CD4-positive, alpha-beta T cell treated with Interleukin-4 for 1 hour (primary cell): Measurements from ENCODE around the gene ABCA1.
A peak's percentile ranks its signal among the peaks of the same experiment; 100 is the strongest.
"Not testable (repeated sequence)": the region's sequence is repeated elsewhere in the genome, so short reads cannot be mapped to it uniquely, and the experiment has no call there.

Experiments
- DNase-seq, 2 donors: peaks; one replicate each; pipeline ENCODE4 v3.0.0-alpha.2; 2020 to 2022

ABCA1 gene

GRCh38 chr9:104787306-104788015 is 140.5 kb downstream of the ABCA1 start:
- DNase-seq, result no peak

- no peak for DNase-seq
These were observed 141.7 kb downstream of the ABCA1 start for GRCh38 chr9:104786293-104786692.

- no peak for DNase-seq
These were observed 143.9 kb downstream of the ABCA1 start for GRCh38 chr9:104784098-104784497.

GRCh38 chr9:104783588-104783987 is 144.4 kb downstream of the ABCA1 start:
- DNase-seq, result no peak

- no peak for DNase-seq
These were observed 147.1 kb downstream of the ABCA1 start for GRCh38 chr9:104780796-104781395.

- no peak for DNase-seq
These were observed 147.9 kb downstream of the ABCA1 start for GRCh38 chr9:104779946-104780535.

- DNase-seq, result no peak
These were observed 148.6 kb downstream of the ABCA1 start for GRCh38 chr9:104779334-104779733.

- DNase-seq, result no peak
These were observed 149.2 kb downstream of the ABCA1 start for GRCh38 chr9:104778802-104779201.

GRCh38 chr9:104776797-104777196 is 151.2 kb downstream of the ABCA1 start:
- no peak for DNase-seq

- DNase-seq, result no peak
These were observed 152.0 kb downstream of the ABCA1 start for GRCh38 chr9:104775976-104776375.

GRCh38 chr9:104775574-104775936 is 152.4 kb downstream of the ABCA1 start:
- DNase-seq, result no peak

- DNase-seq, result peak in 1 of 2 donors; percentile 57
These were observed 153.0 kb downstream of the ABCA1 start for GRCh38 chr9:104774831-104775573.

GRCh38 chr9:104774132-104774531 is 153.8 kb downstream of the ABCA1 start:
- DNase-seq, result no peak

GRCh38 chr9:104772714-104773510 is 155.0 kb downstream of the ABCA1 start:
- no peak for DNase-seq

GRCh38 chr9:104769655-104770054 is 158.3 kb downstream of the ABCA1 start:
- DNase-seq, result no peak

GRCh38 chr9:104769029-104769428 is 158.9 kb downstream of the ABCA1 start:
- not testable (repeated sequence) for DNase-seq

GRCh38 chr9:104767507-104767906 is 160.4 kb downstream of the ABCA1 start:
- DNase-seq, result no peak

- DNase-seq, result no peak
These were observed 161.9 kb downstream of the ABCA1 start for GRCh38 chr9:104766025-104766424.

GRCh38 chr9:104765138-104765537 is 162.8 kb downstream of the ABCA1 start:
- no peak for DNase-seq

GRCh38 chr9:104758974-104759373 is 169.0 kb downstream of the ABCA1 start:
- no peak for DNase-seq

- no peak for DNase-seq
These were observed 177.7 kb downstream of the ABCA1 start for GRCh38 chr9:104750185-104750767.

- no peak for DNase-seq
These were observed 179.5 kb downstream of the ABCA1 start for GRCh38 chr9:104748359-104749031.
